HG03354 (cell line): Measurements from ENCODE around the gene NOP16.

Experiments used
- ATAC-seq: cut with Tn5 transposase; IDR thresholded peaks from one replicate; pipeline ENCODE4 v1.9.1; 2021; ENCODE audit warnings: mild to moderate bottlenecking; ENCODE audit not compliant: unreplicated experiment, poor library complexity, severe bottlenecking

NOP16 gene

GRCh38 chr5:176365351-176366231, 22.8 kb downstream of the NOP16 start, which contains the start of gene ARL10:
TSS of gene ARL10 (plus strand) at chr5:176365487. CDS start at chr5:176365564, 77 bp downstream.
- ATAC-seq: peak; percentile 30

DNA sequence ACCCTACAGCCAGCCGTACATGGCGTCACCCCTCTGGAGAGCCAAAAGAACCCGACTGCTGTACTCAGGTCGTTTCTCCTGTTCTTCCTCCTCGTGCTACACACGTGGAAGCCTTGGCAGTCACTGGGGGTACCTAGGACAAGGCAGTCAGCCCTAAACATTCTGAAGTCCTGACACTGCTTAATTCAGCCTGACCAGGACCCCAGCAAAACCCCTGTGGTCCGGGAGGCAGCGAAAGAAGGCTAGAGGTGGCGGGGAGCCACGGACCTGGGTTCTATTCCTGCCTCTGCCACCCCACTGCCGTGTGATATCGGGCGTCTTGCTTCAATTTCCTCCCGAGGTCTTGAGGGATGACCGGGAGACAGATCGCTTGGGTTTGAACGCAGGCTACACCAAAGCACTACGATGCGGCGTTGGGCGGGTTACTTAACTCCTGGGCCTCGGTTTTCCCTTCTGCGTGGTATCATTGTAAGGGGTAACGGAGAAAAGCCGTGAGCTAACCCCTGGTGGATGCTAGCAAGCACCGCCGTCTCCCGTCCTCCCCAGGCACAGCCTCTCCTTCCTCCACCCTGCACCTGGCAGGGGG, 23.5 kb downstream of the NOP16 start:
- no peak for ATAC-seq

DNA sequence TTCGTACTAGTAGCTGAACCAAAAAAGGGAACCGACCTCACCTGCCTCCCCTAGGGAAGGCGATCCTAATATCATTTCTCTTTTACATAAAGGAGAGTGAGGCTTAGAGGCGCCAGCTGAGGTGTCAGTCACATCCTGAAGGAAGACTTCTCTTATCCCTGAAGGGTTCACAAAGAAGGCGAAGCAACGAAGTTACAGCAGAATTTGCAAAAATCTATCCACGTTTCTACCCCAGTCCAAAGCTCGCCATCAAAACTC, 26.2 kb downstream of the NOP16 start:
- ATAC-seq: peak; percentile 14

- peak; percentile 88 for ATAC-seq
These were observed 26.8 kb downstream of the NOP16 start, which contains the start of gene KIAA1191 for GRCh38 chr5:176361437-176362232. TSS of gene KIAA1191 (minus strand) at chr5:176361764. CDS start at chr5:176359508, 2,256 bp downstream.

GRCh38 chr5:176360894-176361436, 27.4 kb downstream of the NOP16 start:
- ATAC-seq: no peak

GRCh38 chr5:176359658-176360057, 28.7 kb downstream of the NOP16 start:
- ATAC-seq: no peak

GRCh38 chr5:176356179-176356566, 32.2 kb downstream of the NOP16 start:
- no peak for ATAC-seq

GRCh38 chr5:176355400-176356178, 32.8 kb downstream of the NOP16 start:
- no peak for ATAC-seq

GRCh38 chr5:176353533-176353932, 34.9 kb downstream of the NOP16 start:
- ATAC-seq: no peak

DNA sequence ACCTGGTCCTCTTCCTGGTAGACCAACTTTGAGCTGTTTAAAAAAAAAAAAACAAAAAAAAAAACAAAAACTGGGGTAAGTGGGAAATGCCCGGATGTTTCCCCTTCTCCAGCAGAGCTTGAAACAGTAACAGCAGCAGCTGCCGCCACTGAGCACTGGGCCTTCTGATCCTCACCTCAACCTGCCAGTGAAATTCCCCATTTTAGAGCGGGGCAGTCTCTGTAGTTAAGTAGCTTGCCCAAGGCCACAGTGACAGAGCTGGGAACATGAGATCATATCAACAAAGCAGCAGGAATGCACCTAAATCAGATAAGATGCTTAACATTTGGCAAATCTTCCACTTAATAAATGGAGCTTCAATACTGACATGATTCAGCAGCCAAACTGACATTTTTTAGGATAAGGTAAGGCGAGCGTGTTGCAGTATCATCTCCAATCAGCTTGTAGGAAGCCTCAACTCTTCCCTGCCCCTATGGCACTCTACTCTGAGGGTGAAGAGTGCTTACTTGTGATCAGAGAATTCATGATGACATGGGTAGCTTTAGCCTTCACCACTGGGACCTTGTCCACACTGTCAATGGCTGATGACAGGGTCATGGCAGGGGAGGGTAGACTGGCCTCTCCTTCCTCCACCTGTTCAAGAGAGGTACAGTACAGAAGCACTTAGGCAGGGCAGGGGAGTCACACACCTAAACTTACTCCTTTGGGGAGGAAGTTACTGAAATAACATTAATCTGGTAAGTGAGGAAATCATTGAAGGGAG, 36.1 kb downstream of the NOP16 start:
- no peak for ATAC-seq

DNA sequence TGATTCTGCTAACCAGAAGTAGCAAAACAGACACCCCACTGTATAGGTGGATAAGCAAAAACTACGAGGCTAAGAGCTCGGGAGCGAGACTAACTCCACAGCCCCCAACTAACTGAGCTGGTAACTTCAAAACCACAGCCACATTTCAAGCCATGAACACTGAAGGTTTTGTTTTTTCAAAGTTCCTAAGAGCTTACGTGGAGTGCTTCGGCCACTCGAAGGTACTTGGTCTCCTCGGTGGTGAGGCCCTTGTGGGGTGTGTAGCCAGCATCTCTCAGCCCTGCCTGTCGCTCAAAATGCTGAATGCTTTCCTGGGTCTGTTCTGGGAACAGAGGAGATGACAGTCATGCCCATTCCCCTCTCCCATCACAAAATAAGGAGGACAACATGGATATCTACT, 38.0 kb downstream of the NOP16 start:
- ATAC-seq: no peak

DNA sequence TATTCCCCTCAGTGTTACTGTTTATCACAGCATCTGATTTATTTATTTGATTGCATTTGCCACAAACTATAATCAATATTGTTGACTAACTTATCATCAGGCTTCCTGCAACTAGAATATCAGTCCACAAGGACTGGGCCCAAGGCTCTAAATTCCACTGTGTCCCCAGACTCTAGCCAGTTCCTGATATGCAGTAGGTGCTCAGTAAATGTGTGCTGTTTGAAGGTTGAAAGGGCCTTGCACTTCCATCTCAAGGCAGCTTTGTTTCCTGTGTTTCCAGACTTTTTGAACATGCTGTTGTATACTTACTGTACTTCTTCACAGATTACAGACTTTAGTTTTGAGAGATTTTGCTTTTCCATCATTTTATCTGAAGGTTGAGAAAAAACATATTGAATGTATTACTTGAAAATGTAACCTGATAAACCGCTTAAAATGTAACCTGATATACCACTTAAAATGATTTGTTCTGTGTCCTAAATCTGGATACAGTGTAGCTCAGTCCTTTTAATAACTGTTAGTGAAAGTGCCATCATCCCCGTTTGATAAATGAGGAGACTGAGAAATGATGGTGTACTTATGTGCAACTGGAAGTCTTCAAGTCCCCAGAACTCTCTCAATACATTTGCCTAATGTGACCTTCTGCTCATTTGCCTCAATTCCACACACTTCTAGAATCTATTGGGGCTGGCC, 45.5 kb downstream of the NOP16 start:
- no peak for ATAC-seq

GRCh38 chr5:176342158-176342483, 46.3 kb downstream of the NOP16 start:
- no peak for ATAC-seq

DNA sequence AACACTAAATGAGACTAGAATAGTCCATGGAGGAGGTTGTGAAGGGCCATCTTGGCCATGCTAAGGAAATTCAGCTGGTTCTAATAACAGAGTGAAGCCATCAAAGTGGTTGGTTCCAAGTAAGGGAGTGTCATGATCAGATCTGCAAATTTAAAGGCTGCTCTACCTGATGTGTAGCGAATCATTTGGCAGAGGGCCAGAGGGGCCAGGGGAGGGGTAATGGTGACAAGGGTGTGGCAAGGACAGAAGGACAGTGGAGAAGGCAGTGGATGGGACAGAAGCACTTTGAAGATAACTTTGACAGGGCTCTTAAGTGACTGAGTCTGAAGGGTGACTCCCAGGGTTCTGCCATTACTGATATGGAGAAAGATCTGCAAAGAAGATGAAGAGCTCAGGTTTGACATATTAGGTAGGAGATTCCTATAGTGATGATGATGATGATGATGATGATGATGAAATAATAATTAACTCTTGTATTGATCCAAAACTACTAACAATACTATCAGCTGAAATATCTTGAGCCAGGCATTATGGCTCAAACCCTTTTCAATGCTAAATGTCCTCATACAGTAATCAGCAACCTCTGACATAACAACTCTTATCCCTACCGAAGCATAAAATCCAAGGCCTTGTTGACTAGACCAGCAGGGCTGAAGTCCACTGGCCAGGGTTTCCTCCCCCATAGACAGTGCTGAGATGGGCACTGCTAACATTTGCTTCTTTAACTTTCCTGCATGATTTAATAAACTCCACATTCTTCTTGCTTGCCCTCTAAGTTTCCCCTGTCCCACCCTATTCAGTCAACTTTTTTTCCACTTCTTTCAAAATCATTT, 46.9 kb downstream of the NOP16 start:
- ATAC-seq: no peak

- ATAC-seq: no peak
These were observed 49.1 kb downstream of the NOP16 start for GRCh38 chr5:176339304-176339703.

- no peak for ATAC-seq
These were observed 50.5 kb downstream of the NOP16 start for GRCh38 chr5:176337913-176338312.

DNA sequence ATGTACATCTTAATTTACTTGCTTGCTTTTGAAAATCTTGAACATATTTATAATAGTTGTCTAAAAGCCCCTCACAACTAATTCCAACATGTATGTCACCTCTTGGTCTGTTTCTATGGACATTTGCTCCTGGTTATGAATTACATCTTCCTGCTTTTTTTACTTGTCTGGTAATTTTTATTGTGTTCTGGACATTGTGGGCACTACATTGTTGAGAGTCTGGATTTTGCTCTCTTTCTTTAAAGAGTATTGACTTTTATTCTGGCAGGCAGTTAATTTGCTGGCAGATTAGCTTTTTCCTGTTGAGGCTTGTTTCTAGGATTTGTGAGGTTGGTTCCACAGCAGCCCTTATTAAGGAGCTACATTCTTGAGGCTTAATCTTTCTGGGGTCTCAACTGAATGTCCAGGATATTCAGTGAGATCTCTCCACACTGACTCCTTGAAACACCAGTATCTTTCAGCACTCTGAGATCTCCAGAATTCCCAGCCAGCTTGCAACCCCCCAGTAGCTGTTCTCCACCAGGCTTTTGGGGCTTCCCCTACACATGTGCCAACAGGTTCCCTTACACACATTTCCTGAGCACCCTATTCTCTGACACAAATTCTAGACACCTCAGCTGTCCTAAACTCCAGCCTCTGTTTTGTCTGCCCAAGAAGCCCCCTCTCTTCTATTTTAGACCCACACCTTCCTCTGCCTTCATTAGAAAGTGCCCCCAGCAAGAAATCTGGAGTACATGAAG, 54.2 kb downstream of the NOP16 start:
- no peak for ATAC-seq
